ENCODE measurements around the gene SLC45A2.

Gene SLC45A2

GRCh38 chr5:34005681-34006080 lies 21.2 kb upstream of the SLC45A2 start:
- no peaks in the 10 kb centered on the region for H4K20me1 ChIP-seq (ENCODE audit: insufficient read depth, low read length)
- H3K4me1 ChIP-seq (ENCODE audit: insufficient read depth, low read length), result peaks cover 24% of the 10 kb centered on the region
- DNase-seq (no peak), ATAC-seq (ENCODE audit: insufficient read depth, low read depth) (no peak)
- H3K9ac ChIP-seq (ENCODE audit: low read depth, low read length), result no peak overlapping the region
- no peaks in the 10 kb centered on the region for H3K9me3 ChIP-seq (ENCODE audit: insufficient read depth, low read length, severe bottlenecking)
- peaks cover 8% of the 10 kb centered on the region for H3K79me2 ChIP-seq (ENCODE audit: insufficient read depth, low read length)
- TF ChIP-seq EZH2 (IDR thresholded peaks at IDR 0.05; ENCODE audit: borderline replicate concordance, low read depth, low read length, severe bottlenecking), result no peak
- no peak for TF ChIP-seq CTCF (IDR thresholded peaks at IDR 0.05; ENCODE audit: borderline replicate concordance, extremely low read depth, low read length, poor library complexity, severe bottlenecking)
- no peaks in the 10 kb centered on the region for H3K27me3 ChIP-seq (ENCODE audit: insufficient read depth, low read length, poor library complexity)
- H3K4me3 ChIP-seq (ENCODE audit: low read depth in 1 of 2, low read length in 2 of 2), result no peak overlapping the region
- H3K36me3 ChIP-seq (ENCODE audit: insufficient read depth, low read length), result peaks cover 29% of the 10 kb centered on the region
- H3K27ac ChIP-seq (ENCODE audit: low read length), result no peak overlapping the region
- H2AFZ ChIP-seq (ENCODE audit: low read depth, low read length), result no peak overlapping the region
- no peak overlapping the region for H3K4me2 ChIP-seq (ENCODE audit: insufficient read depth, low read length)

GRCh38 chr5:34005211-34005610 lies 20.7 kb upstream of the SLC45A2 start:
- Histone ChIP-seq H3K4me1 (ENCODE audit: insufficient read depth, low read length) (peaks cover 24% of the 10 kb centered on the region), H3K27ac (ENCODE audit: low read length) (no peak overlapping the region)
- TF ChIP-seq EZH2 (IDR thresholded peaks at IDR 0.05; ENCODE audit: borderline replicate concordance, low read depth, low read length, severe bottlenecking) (no peak), CTCF (IDR thresholded peaks at IDR 0.05; ENCODE audit: borderline replicate concordance, extremely low read depth, low read length, poor library complexity, severe bottlenecking) (no peak)

GRCh38 chr5:34003941-34004340 lies 19.4 kb upstream of the SLC45A2 start:
- no peak overlapping the region for H3K4me2 ChIP-seq (ENCODE audit: insufficient read depth, low read length)
- peaks cover 20% of the 10 kb centered on the region for H3K4me1 ChIP-seq (ENCODE audit: insufficient read depth, low read length)
- peaks cover 8% of the 10 kb centered on the region for H3K79me2 ChIP-seq (ENCODE audit: insufficient read depth, low read length)
- H3K27me3 ChIP-seq (ENCODE audit: insufficient read depth, low read length, poor library complexity), result no peaks in the 10 kb centered on the region
- no peak overlapping the region for H3K9ac ChIP-seq (ENCODE audit: low read depth, low read length)
- H2AFZ ChIP-seq (ENCODE audit: low read depth, low read length), result no peak overlapping the region
- no peaks in the 10 kb centered on the region for H4K20me1 ChIP-seq (ENCODE audit: insufficient read depth, low read length)
- TF ChIP-seq EZH2 (IDR thresholded peaks at IDR 0.05; ENCODE audit: borderline replicate concordance, low read depth, low read length, severe bottlenecking) (no peak), CTCF (IDR thresholded peaks at IDR 0.05; ENCODE audit: borderline replicate concordance, extremely low read depth, low read length, poor library complexity, severe bottlenecking) (no peak)
- DNase-seq (no peak), ATAC-seq (ENCODE audit: insufficient read depth, low read depth) (no peak)
- H3K36me3 ChIP-seq (ENCODE audit: insufficient read depth, low read length), result peaks cover 29% of the 10 kb centered on the region
- H3K9me3 ChIP-seq (ENCODE audit: insufficient read depth, low read length, severe bottlenecking), result no peaks in the 10 kb centered on the region
- H3K27ac ChIP-seq (ENCODE audit: low read length), result no peak overlapping the region
- H3K4me3 ChIP-seq (ENCODE audit: low read depth in 1 of 2, low read length in 2 of 2), result no peak overlapping the region

More at GRCh38 chr5:34005211-34005610, 20.7 kb upstream of the SLC45A2 start:
- H3K36me3 ChIP-seq (ENCODE audit: insufficient read depth, low read length), result peaks cover 29% of the 10 kb centered on the region
- H3K4me2 ChIP-seq (ENCODE audit: insufficient read depth, low read length), result no peak overlapping the region
- ATAC-seq (ENCODE audit: insufficient read depth, low read depth) (no peak), DNase-seq (no peak)
- H3K79me2 ChIP-seq (ENCODE audit: insufficient read depth, low read length), result peaks cover 8% of the 10 kb centered on the region
- no peaks in the 10 kb centered on the region for H4K20me1 ChIP-seq (ENCODE audit: insufficient read depth, low read length)
- H3K9ac ChIP-seq (ENCODE audit: low read depth, low read length), result no peak overlapping the region
- H3K9me3 ChIP-seq (ENCODE audit: insufficient read depth, low read length, severe bottlenecking), result no peaks in the 10 kb centered on the region
- no peak overlapping the region for H2AFZ ChIP-seq (ENCODE audit: low read depth, low read length)
- H3K27me3 ChIP-seq (ENCODE audit: insufficient read depth, low read length, poor library complexity), result no peaks in the 10 kb centered on the region
- no peak overlapping the region for H3K4me3 ChIP-seq (ENCODE audit: low read depth in 1 of 2, low read length in 2 of 2)

All from DND-41 (cell line).